GM12878 (cell line): Measurements from ENCODE around the gene TARBP1. TPM values are rescaled to one million over a fixed set of nuclear protein-coding genes. Genes with fewer than 3 reads are reported as not detected.

Experiments used
- BMI1 ChIP-seq: fragments of 450-650 bp; IDR thresholded peaks from 2 replicates; pipeline ENCODE4 v1.6.1; 2016; ENCODE audit warnings: mild to moderate bottlenecking, moderate library complexity, borderline replicate concordance
- CBFB ChIP-seq: IDR thresholded peaks from 2 replicates; pipeline ENCODE4 v1.6.1; 2016; ENCODE audit warnings: antibody characterized with exemption, low read depth
- CHD1 ChIP-seq: IDR thresholded peaks from 2 replicates; pipeline ENCODE4 v1.6.1; 2012; ENCODE audit warnings: low read depth, low read length, improper control_type of control experiment
- EED ChIP-seq: sonication (generic); IDR thresholded peaks from 2 replicates; pipeline ENCODE4 v1.6.1; 2016; ENCODE audit warnings: antibody characterized with exemption, low read depth
- EP300 ChIP-seq, 2 experiments: fragments of 150-350 bp in 1 of 2; IDR thresholded peaks; 2 replicates each; pipeline ENCODE4 v1.6.1; 2011 to 2012; ENCODE audit warnings: low read depth in 2 of 2, low read length in 2 of 2, borderline replicate concordance in 1 of 2, improper control_type of control experiment in 1 of 2, inconsistent platforms in 1 of 2; ENCODE audit not compliant: control insufficient read depth in 1 of 2
- FOXK2 ChIP-seq: fragments of 450-650 bp; IDR thresholded peaks from 2 replicates; pipeline ENCODE4 v1.6.1; 2017; ENCODE audit warnings: mild to moderate bottlenecking, moderate library complexity
- HDGF ChIP-seq: fragments of 450-650 bp; IDR thresholded peaks from 2 replicates; pipeline ENCODE4 v1.6.1; 2016; ENCODE audit warnings: antibody characterized with exemption
- JUNB ChIP-seq: IDR thresholded peaks from 2 replicates; pipeline ENCODE4 v1.6.1; 2016; ENCODE audit warnings: antibody characterized with exemption, mild to moderate bottlenecking
- JUND ChIP-seq: IDR thresholded peaks from 2 replicates; pipeline ENCODE4 v1.6.1; 2012; ENCODE audit warnings: low read depth, mild to moderate bottlenecking, low read length, improper control_type of control experiment, moderate library complexity
- KAT2A ChIP-seq: conservative IDR thresholded peaks from 2 replicates; pipeline ENCODE4 v1.6.1; 2011; ENCODE audit warnings: low read depth, low read length; ENCODE audit not compliant: control insufficient read depth
- KDM1A ChIP-seq: fragments of 200-600 bp; sonication (generic); IDR thresholded peaks from 2 replicates; pipeline ENCODE4 v1.6.1; 2016; ENCODE audit warnings: borderline replicate concordance
- MEF2B ChIP-seq: fragments of 450-650 bp; IDR thresholded peaks from 2 replicates; pipeline ENCODE4 v1.6.1; 2018; ENCODE audit warnings: mild to moderate bottlenecking, moderate library complexity; ENCODE audit not compliant: partially characterized antibody, poor library complexity, severe bottlenecking
- MTA3 ChIP-seq: IDR thresholded peaks from 2 replicates; pipeline ENCODE4 v1.6.1; 2012; ENCODE audit warnings: low read length, inconsistent platforms, borderline replicate concordance
- MYC ChIP-seq: IDR thresholded peaks from 2 replicates; pipeline ENCODE4 v1.6.1; 2011; ENCODE audit warnings: mild to moderate bottlenecking, low read length, moderate library complexity, inconsistent platforms; ENCODE audit not compliant: insufficient read depth, insufficient replicate concordance, insufficient read length, severe bottlenecking
- POLR2AphosphoS5 ChIP-seq: IDR thresholded peaks from 2 replicates; pipeline ENCODE4 v1.6.1; 2011; ENCODE audit warnings: mild to moderate bottlenecking, low read length, inconsistent platforms
- RB1 ChIP-seq: fragments of 450-650 bp; formaldehyde crosslinking; IDR thresholded peaks from 2 replicates; pipeline ENCODE4 v1.6.1; 2017; ENCODE audit warnings: mild to moderate bottlenecking, borderline replicate concordance
- SMARCA5 ChIP-seq: fragments of 450-650 bp; IDR thresholded peaks from 2 replicates; pipeline ENCODE4 v1.6.1; 2017; ENCODE audit warnings: mild to moderate bottlenecking
- SMC3 ChIP-seq: IDR thresholded peaks from 2 replicates; pipeline ENCODE4 v1.6.1; 2011; ENCODE audit warnings: low read length, improper control_type of control experiment, borderline replicate concordance
- SP1 ChIP-seq: IDR thresholded peaks from one replicate; pipeline ENCODE4 v1.6.1; 2011; ENCODE audit warnings: low read depth, low read length
- SRF ChIP-seq, 2 experiments: IDR thresholded peaks; 2 replicates each; pipeline ENCODE4 v1.6.1; 2011; ENCODE audit warnings: low read depth in 2 of 2, low read length in 2 of 2, mild to moderate bottlenecking in 1 of 2, moderate library complexity in 1 of 2
- STAT1 ChIP-seq: fragments of 450-650 bp; conservative IDR thresholded peaks from 2 replicates; pipeline ENCODE4 v1.6.1; 2014; ENCODE audit warnings: antibody characterized with exemption, mild to moderate bottlenecking
- TBL1XR1 ChIP-seq: IDR thresholded peaks from 2 replicates; pipeline ENCODE4 v1.6.1; 2012; ENCODE audit warnings: low read depth, low read length, improper control_type of control experiment
- WRNIP1 ChIP-seq: IDR thresholded peaks from 2 replicates; pipeline ENCODE4 v1.6.1; 2011; ENCODE audit warnings: low read depth, low read length, improper control_type of control experiment, borderline replicate concordance
- ZNF24 ChIP-seq: fragments of 450-650 bp; IDR thresholded peaks from 2 replicates; pipeline ENCODE4 v1.6.1; 2017; ENCODE audit warnings: antibody characterized with exemption, mild to moderate bottlenecking
- ZNF384 ChIP-seq: IDR thresholded peaks from 2 replicates; pipeline ENCODE4 v1.6.1; 2012; ENCODE audit warnings: low read depth, mild to moderate bottlenecking, low read length, improper control_type of control experiment, borderline replicate concordance
- polyA plus RNA-seq, 11 experiments: library from polyadenylated mRNA; depleted of rRNA in 4 of 11; unstranded in 6 of 11; stranded (reverse) in 5 of 11; fragments of >200 nt; fragmentation: Nextera tagmentation in 4 of 11; fragmentation: Illumina TruSeq in 1 of 11; extraction: Ambion mirVana in 4 of 11; extraction: Trizol in 1 of 11; gene quantifications; 1 replicate in 1 of 11; 2 replicates in 10 of 11; pipeline versions ENCODE4 v1.2.1 to v1.2.3, GENCODE V29; 2011 to 2016; ENCODE audit warnings: inconsistent platforms in 2 of 11, missing spikeins in 2 of 11, low read depth in 1 of 11
- total RNA-seq, 4 experiments: library from RNA; depleted of rRNA in 3 of 4; stranded (reverse); fragments of >200 nt in 3 of 4; fragmentation: Illumina TruSeq in 1 of 4; extraction: Trizol in 1 of 4; gene quantifications; 2 replicates each; pipeline versions ENCODE4 v1.2.1 to v1.2.3, GENCODE V29; 2013 to 2021
- TF ChIP-seq, protein P1 (sequence below): fragments of 450-650 bp; IDR thresholded peaks from 2 replicates; pipeline ENCODE4 v1.6.1; 2014; ENCODE audit warnings: mild to moderate bottlenecking
- TF ChIP-seq, protein P2 (sequence below): IDR thresholded peaks from 2 replicates; pipeline ENCODE4 v1.6.1; 2012; ENCODE audit warnings: low read depth, low read length, improper control_type of control experiment
- TF ChIP-seq, protein P3 (sequence below): IDR thresholded peaks from 2 replicates; pipeline ENCODE4 v1.6.1; 2012; ENCODE audit warnings: low read depth, low read length, improper control_type of control experiment

Gene TARBP1
- total and polyA plus RNA-seq, 10 of the 15 experiments (the other 5 are each of a cell fraction or from before 2014, with no cell fraction given) = 10.8 to 94.4 (median 35.3) TPM

DNA sequence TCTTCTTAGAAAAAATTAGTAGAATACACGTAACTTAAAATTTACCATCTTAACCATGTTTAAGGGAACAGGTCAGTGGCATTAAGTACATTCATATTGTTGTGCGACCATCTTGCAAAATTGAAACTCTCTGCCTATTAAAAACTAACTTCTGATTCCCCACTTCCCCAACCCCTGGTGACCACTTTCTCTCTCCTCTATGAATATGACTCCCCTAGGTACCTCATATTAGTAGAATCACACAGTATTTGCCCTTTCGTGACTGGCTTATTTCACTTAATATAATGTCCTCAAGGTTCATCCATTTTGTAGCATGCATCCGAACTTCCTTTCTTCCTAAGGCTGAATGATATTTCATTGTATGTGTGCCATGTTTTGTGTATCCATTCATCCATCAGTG is 15.1 kb upstream of the TARBP1 start (continued):
- TF ChIP-seq MEF2B (peak; percentile 28), BMI1 (no peak), FOXK2 (no peak), SMC3 (no peak), RB1 (no peak), EP300 (IDR thresholded peaks at IDR 0.05; ENCODE audit: borderline replicate concordance in 1 of 2, control insufficient read depth in 1 of 2, low read depth in 2 of 2, low read length in 2 of 2) (no peak), KAT2A (no peak), JUND (no peak), CHD1 (no peak), JUNB (peak; percentile 90), SRF (IDR thresholded peaks at IDR 0.05; ENCODE audit: low read depth in 2 of 2, low read length in 2 of 2) (0 out of 4 replicates have a peak, but pooled peaks of 1 of the 2 experiments have one; percentile 32), POLR2AphosphoS5 (no peak), STAT1 (no peak), MYC (no peak), HDGF (no peak), EED (peak; percentile 69), ZNF384 (no peak), MTA3 (no peak; the same call in 1 of the 2 replicates), SMARCA5 (no peak), TBL1XR1 (no peak), CBFB (no peak), KDM1A (no peak), SP1 (no peak), ZNF24 (no peak), WRNIP1 (no peak)
- TF ChIP-seq, protein P1, sequence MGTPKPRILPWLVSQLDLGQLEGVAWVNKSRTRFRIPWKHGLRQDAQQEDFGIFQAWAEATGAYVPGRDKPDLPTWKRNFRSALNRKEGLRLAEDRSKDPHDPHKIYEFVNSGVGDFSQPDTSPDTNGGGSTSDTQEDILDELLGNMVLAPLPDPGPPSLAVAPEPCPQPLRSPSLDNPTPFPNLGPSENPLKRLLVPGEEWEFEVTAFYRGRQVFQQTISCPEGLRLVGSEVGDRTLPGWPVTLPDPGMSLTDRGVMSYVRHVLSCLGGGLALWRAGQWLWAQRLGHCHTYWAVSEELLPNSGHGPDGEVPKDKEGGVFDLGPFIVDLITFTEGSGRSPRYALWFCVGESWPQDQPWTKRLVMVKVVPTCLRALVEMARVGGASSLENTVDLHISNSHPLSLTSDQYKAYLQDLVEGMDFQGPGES = no peak
- TF ChIP-seq, protein P2, sequence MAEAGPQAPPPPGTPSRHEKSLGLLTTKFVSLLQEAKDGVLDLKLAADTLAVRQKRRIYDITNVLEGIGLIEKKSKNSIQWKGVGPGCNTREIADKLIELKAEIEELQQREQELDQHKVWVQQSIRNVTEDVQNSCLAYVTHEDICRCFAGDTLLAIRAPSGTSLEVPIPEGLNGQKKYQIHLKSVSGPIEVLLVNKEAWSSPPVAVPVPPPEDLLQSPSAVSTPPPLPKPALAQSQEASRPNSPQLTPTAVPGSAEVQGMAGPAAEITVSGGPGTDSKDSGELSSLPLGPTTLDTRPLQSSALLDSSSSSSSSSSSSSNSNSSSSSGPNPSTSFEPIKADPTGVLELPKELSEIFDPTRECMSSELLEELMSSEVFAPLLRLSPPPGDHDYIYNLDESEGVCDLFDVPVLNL = no peak
- TF ChIP-seq, protein P3, sequence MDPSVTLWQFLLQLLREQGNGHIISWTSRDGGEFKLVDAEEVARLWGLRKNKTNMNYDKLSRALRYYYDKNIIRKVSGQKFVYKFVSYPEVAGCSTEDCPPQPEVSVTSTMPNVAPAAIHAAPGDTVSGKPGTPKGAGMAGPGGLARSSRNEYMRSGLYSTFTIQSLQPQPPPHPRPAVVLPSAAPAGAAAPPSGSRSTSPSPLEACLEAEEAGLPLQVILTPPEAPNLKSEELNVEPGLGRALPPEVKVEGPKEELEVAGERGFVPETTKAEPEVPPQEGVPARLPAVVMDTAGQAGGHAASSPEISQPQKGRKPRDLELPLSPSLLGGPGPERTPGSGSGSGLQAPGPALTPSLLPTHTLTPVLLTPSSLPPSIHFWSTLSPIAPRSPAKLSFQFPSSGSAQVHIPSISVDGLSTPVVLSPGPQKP = no peak
- TF ChIP-seq, all 136 proteins: peak for 24
